GM12875 (cell line): ENCODE results near the gene COG8.

Experiments
- H3K4me3 ChIP-seq: one replicate; pipeline ENCODE4 v1.5.1; 2011; ENCODE audit warnings: low read depth, low read length, control low read depth
- TF ChIP-seq, protein P1 (sequence below): IDR thresholded peaks from 2 replicates; pipeline ENCODE4 v1.5.1; 2011; ENCODE audit warnings: low read depth, mild to moderate bottlenecking, control low read depth, inconsistent platforms, low read length, moderate library complexity, borderline replicate concordance; ENCODE audit not compliant: insufficient read depth

COG8 gene

DNA sequence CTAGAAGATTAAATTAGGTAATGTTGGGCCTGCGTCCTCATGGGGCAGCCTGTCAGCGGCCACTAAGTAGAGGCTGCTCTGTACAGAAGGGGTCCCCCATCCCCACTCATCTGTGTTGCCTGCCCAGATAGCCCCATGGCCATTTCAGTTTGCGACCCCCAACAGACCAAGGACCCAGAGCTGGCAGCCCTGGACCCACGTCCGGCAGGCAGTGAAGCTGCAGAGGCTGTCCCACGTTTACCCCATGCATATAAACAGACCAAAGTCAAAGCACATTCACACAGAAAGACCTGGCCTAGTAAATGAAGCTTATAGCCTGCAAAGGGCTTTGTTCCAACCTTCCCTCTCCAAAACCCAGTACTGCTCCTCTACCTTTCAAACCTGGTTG lies 13.6 kb downstream of the COG8 start:
- TF ChIP-seq, protein P1, sequence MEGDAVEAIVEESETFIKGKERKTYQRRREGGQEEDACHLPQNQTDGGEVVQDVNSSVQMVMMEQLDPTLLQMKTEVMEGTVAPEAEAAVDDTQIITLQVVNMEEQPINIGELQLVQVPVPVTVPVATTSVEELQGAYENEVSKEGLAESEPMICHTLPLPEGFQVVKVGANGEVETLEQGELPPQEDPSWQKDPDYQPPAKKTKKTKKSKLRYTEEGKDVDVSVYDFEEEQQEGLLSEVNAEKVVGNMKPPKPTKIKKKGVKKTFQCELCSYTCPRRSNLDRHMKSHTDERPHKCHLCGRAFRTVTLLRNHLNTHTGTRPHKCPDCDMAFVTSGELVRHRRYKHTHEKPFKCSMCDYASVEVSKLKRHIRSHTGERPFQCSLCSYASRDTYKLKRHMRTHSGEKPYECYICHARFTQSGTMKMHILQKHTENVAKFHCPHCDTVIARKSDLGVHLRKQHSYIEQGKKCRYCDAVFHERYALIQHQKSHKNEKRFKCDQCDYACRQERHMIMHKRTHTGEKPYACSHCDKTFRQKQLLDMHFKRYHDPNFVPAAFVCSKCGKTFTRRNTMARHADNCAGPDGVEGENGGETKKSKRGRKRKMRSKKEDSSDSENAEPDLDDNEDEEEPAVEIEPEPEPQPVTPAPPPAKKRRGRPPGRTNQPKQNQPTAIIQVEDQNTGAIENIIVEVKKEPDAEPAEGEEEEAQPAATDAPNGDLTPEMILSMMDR, result no peak
- H3K4me3 ChIP-seq, result no peak overlapping the region

DNA sequence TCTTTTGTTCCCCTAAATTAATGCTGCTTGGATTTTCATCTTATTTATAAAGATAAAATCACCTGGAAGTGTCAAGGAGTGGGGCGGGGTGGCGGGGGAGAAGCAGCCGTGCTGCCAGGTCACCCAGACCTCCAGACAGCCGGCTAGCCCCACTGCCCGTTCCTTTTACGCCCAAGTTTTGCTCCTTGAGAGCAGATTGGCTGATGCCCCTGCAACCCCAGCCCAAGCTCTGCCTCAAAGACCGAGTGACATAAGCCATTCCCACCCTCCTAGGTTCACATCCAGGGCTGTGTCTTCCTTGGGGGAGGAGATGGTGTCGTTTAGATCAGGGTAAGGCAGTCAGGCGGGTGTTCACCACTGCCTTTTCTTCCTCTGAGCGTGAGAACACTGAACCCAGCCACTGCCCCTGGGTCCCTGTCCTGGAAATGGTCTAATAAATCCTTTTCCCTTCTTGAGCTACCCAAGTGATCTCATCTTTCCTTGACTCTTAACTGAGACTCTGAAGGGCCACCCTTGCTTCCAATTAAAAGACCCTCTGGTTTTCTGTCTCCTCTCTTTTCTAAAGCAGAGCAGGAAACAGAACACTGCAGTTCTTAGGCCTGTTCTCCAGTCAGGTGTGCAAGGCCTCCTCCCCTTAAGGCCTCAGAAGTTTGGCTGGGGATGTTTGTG lies 14.6 kb downstream of the COG8 start:
- no peak overlapping the region for H3K4me3 ChIP-seq
- TF ChIP-seq, protein P1, result no peak

DNA sequence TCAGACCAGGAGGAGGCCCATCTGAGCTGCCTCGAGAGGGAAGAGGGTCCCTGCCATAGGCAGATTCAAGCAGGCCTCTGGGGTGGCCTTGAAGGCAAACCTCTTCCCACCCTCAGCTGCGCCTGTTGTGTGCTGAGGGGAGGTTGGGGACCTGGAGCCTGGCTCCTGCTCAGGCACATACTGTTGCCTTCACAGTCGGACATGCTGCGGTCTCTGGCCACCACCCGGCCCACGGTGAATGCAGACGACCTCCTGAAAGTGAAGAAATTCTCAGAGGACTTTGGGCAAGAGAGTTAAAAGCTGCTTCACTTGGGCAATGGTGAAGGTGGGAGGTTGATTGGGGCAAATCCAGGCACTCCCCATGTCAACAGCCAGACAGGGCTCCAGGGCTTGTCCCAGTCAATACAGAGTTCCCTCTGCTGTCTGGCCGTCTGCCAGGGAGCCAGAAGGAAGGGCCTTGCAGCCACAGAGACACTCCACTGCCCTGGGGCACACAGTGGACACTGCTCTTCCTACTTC lies 15.3 kb downstream of the COG8 start:
- no peak overlapping the region for H3K4me3 ChIP-seq
- TF ChIP-seq, protein P1, result no peak

DNA sequence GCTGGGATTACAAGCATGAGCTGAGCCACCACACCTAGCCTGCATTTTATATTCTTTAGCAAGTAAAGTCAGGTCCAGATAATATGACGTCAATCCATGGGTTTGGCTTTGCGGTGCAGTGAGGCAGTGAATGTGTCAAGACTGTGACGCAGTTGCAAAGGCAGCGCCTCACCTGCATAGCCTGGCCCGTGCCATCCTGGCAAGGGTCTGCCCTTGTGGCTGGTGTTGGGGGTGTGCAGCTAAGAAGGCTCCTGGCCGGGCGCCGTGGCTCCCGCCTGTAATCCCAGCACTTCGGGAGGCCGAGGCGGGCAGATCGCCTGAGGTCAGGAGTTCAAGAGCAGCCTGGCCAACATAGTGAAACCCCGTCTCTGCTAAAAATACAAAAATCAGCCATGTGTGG lies 15.9 kb downstream of the COG8 start:
- TF ChIP-seq, protein P1, result no peak
- no peak overlapping the region for H3K4me3 ChIP-seq

DNA sequence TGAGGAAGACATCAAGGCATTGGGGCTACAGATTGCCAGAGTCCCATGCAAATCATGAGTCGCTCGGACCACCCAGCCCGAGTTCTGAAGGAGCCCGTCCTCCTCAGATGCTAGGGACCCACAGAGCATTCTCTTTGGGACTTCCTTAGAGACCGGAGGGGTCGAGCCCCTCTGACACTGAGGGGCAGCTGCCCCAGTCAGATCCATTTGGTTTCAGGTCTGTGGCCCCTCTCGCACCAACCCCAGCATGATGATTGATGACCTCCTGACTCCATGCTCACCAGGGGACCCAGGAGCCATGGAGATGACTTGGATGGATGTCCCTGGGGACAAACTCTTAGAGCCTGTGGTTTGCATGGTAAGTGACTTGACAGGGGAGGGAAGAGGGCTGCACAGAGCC lies 17.0 kb downstream of the COG8 start:
- no peak overlapping the region for H3K4me3 ChIP-seq
- TF ChIP-seq, protein P1, result no peak

DNA sequence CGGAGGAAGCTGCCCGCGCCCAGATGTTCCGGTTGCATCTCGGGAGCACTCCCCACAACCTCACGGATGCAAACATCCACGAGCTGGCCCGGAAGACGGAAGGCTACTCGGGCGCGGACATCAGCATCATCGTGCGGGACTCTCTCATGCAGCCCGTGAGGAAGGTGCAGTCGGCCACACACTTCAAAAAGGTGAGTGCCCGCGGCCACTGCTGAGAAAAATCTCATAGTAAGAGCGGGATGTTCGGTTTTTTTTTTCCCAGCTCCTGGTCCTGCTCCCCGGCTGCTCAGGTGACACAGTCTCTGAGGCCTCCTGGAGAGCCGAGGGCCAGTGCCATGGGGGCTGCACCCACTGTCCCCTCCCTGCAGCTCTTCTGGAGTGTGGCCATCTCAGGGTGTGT lies 18.3 kb downstream of the COG8 start:
- no peak overlapping the region for H3K4me3 ChIP-seq
- TF ChIP-seq, protein P1, result no peak

DNA sequence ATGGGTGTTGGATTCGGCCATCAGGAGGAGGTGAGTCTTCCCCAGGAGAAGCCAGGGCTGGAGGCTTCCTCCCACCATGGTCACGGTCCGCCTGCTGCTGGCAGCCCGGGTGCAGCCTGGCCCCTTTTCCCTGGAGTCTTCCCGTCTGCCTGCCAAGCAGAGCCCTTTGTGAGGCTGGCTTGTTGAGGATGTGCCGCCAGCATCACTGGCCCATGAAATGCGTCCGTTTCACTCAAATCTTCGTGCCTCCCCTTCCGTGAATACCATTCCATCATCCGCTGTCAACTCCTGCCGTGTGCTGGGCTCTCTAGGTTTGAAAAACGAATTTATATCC lies 18.7 kb downstream of the COG8 start:
- H3K4me3 ChIP-seq, result no peak overlapping the region
- TF ChIP-seq, protein P1, result no peak
